ENCODE results near the gene LY6G5B. TPM values are rescaled to one million over a fixed set of nuclear protein-coding genes. Genes with fewer than 3 reads are reported as not detected.
"Not testable (repeated sequence)": the region's sequence is repeated elsewhere in the genome, so short reads cannot be mapped to it uniquely, and the experiment has no call there.

Gene LY6G5B
- total RNA-seq, 2 donors from 2014 or later = 13.9 to 17.0 TPM

GRCh38 chr6:31707701-31708100 is 37.9 kb downstream of the LY6G5B start:
- Histone ChIP-seq H3K4me1 (ENCODE audit: control insufficient read depth, insufficient read depth, low read length) (no peaks in the 10 kb centered on the region), H3K9me3 (ENCODE audit: control insufficient read depth, low read length) (no peaks in the 10 kb centered on the region), H3K9ac (ENCODE audit: extremely low read depth, low read length, poor library complexity, severe bottlenecking) (no peak overlapping the region), H3K36me3 (ENCODE audit: control insufficient read depth, insufficient read depth, low read length) (no peaks in the 10 kb centered on the region), H3K27me3 (ENCODE audit: control insufficient read depth, insufficient read depth, low read length, poor library complexity, severe bottlenecking) (no peaks in the 10 kb centered on the region), H3K4me3 (ENCODE audit: low read length) (no peak overlapping the region), H3K27ac (ENCODE audit: low read depth, low read length) (no peak overlapping the region)
- Mint-ChIP-seq H3K27me3 (ENCODE audit: insufficient read depth) (peaks cover 2% of the 10 kb centered on the region), H3K4me1 (peaks cover 10% of the 10 kb centered on the region), H3K4me3 (no peak overlapping the region), H3K9me3 (no peaks in the 10 kb centered on the region), H3K36me3 (ENCODE audit: low read depth) (no peaks in the 10 kb centered on the region), H3K27ac (no peak overlapping the region)
- 93 to 97% methylated on average over 10 of the region's 10 CpGs for WGBS, 2 experiments (ENCODE audit: insufficient coverage in 1 of 2, insufficient read length in 1 of 2)
- DNase-seq = no peak
- no peak for TF ChIP-seq CTCF (conservative IDR thresholded peaks at IDR 0.05)

DNA sequence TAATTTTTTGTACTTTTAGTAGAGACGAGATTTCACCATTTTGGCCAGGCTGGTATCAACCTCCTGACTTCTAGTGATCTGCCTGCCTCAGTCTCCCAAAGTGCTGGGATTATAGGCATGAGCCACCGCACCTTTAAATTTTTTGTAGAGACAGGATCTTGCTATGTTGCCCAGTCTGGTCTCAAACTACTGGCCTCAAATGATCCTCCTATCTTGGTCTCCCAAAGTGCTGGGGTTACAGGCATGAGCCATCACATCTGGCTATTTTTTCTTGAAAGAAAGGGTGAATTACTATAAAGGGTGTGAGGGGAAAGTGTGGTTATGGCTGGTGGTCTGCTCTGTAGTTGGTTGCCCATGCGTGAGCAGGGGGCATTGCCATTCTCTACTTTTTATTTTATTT is 38.4 kb downstream of the LY6G5B start:
- no peaks in the 10 kb centered on the region for H3K9me3 ChIP-seq (ENCODE audit: control insufficient read depth, low read length)
- no peak for DNase-seq
- no peaks in the 10 kb centered on the region for H3K36me3 ChIP-seq (ENCODE audit: control insufficient read depth, insufficient read depth, low read length)
- no peaks in the 10 kb centered on the region for H3K27me3 ChIP-seq (ENCODE audit: control insufficient read depth, insufficient read depth, low read length, poor library complexity, severe bottlenecking)
- no peaks in the 10 kb centered on the region for H3K4me1 ChIP-seq (ENCODE audit: control insufficient read depth, insufficient read depth, low read length)
- H3K4me3 ChIP-seq (ENCODE audit: low read length) = no peak overlapping the region
- H3K27ac ChIP-seq (ENCODE audit: low read depth, low read length) = no peak overlapping the region
- 85 to 95% methylated on average over 2 of the region's 3 CpGs for WGBS, 2 experiments (ENCODE audit: insufficient coverage in 1 of 2, insufficient read length in 1 of 2)
- H3K4me1 Mint-ChIP-seq = peaks cover 14% of the 10 kb centered on the region
- H3K36me3 Mint-ChIP-seq (ENCODE audit: low read depth) = no peaks in the 10 kb centered on the region
- TF ChIP-seq CTCF (conservative IDR thresholded peaks at IDR 0.05) = no peak
- H3K27ac Mint-ChIP-seq = no peak overlapping the region
- no peak overlapping the region for H3K9ac ChIP-seq (ENCODE audit: extremely low read depth, low read length, poor library complexity, severe bottlenecking)
- H3K4me3 Mint-ChIP-seq = no peak overlapping the region
- no peaks in the 10 kb centered on the region for H3K9me3 Mint-ChIP-seq
- peaks cover 2% of the 10 kb centered on the region for H3K27me3 Mint-ChIP-seq (ENCODE audit: insufficient read depth)

DNA sequence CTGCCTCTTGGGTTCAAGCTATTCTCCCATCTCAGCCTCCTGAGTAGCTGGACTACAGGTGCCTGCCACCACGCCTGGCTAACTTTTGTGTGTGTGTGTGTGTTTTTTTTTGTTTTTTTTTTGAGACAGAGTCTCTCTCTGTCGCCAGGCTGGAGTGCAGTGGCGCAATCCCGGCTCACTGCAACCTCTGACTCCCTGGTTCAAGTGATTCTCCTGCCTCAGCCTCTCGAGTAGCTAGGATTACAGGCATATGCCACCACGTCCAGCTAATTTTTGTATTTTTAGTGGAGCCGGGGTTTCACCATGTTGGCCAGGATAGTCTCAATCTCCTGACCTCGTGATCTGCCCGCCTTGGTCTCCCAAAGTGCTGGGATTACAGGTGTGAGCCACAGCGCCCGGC is 39.4 kb downstream of the LY6G5B start:
- not testable (repeated sequence) for H3K4me3 Mint-ChIP-seq

More for the DNA sequence above, 39.4 kb downstream of the LY6G5B start:
- H3K4me3 ChIP-seq (ENCODE audit: low read length); H3K27me3 ChIP-seq (ENCODE audit: control insufficient read depth, insufficient read depth, low read length, poor library complexity, severe bottlenecking); H3K9me3 ChIP-seq (ENCODE audit: control insufficient read depth, low read length); H3K36me3 ChIP-seq (ENCODE audit: control insufficient read depth, insufficient read depth, low read length); H3K9me3 Mint-ChIP-seq; H3K27ac ChIP-seq (ENCODE audit: low read depth, low read length); H3K9ac ChIP-seq (ENCODE audit: extremely low read depth, low read length, poor library complexity, severe bottlenecking); DNase-seq; H3K27ac Mint-ChIP-seq; H3K27me3 Mint-ChIP-seq (ENCODE audit: insufficient read depth); H3K36me3 Mint-ChIP-seq (ENCODE audit: low read depth); H3K4me1 ChIP-seq (ENCODE audit: control insufficient read depth, insufficient read depth, low read length): not testable (repeated sequence)
- WGBS, 2 experiments (ENCODE audit: insufficient coverage in 1 of 2, insufficient read length in 1 of 2) = 89 to 95% methylated on average over 5 to 11 of the region's 11 CpGs
- peaks cover 23% of the 10 kb centered on the region for H3K4me1 Mint-ChIP-seq

All from endodermal cell (in vitro differentiated cells).